Small intestine (tissue), 7 donors: ENCODE results near the gene OR9A4. TPM values are rescaled to one million over a fixed set of nuclear protein-coding genes. Genes with fewer than 3 reads are reported as not detected.
"Not testable (repeated sequence)": the region's sequence is repeated elsewhere in the genome, so short reads cannot be mapped to it uniquely, and the experiment has no call there.

Source experiments
- DNase-seq, 2 donors: peaks; one replicate each; pipeline versions ENCODE4 v3.0.0 to v3.0.0-alpha.2; 2013
- FAIRE-seq: peaks from 2 replicates; lab custom pipeline; 2012; peaks lifted over from hg19 to GRCh38; lab: Jason Lieb, UNC
- H3K27ac ChIP-seq, 3 donors: one replicate each; pipeline ENCODE4 v1.5.1; 2013; ENCODE audit warnings: low read length in 2 of 3, mild to moderate bottlenecking in 2 of 3, control low read depth in 1 of 3, inconsistent platforms in 1 of 3, low read depth in 1 of 3, moderate library complexity in 1 of 3
- H3K27me3 ChIP-seq, 3 donors: one replicate each; pipeline ENCODE4 v1.6.1; 2013; ENCODE audit warnings: low read length in 3 of 3, inconsistent platforms in 1 of 3; ENCODE audit not compliant: control insufficient read depth in 3 of 3, insufficient read depth in 3 of 3
- H3K36me3 ChIP-seq, 3 donors: one replicate each; pipeline ENCODE4 v1.6.1; 2013; ENCODE audit warnings: low read length in 3 of 3, inconsistent platforms in 1 of 3, low read depth in 1 of 3, mild to moderate bottlenecking in 1 of 3, moderate library complexity in 1 of 3; ENCODE audit not compliant: control insufficient read depth in 3 of 3, insufficient read depth in 2 of 3
- H3K4me1 ChIP-seq, 3 donors: one replicate each; pipeline ENCODE4 v1.6.1; 2013; ENCODE audit warnings: low read length in 2 of 3, inconsistent platforms in 1 of 3, low read depth in 1 of 3, mild to moderate bottlenecking in 1 of 3, moderate library complexity in 1 of 3; ENCODE audit not compliant: control insufficient read depth in 3 of 3, insufficient read depth in 2 of 3
- H3K4me3 ChIP-seq, 3 donors: one replicate each; pipeline ENCODE4 v1.5.1; 2013; ENCODE audit warnings: low read length in 3 of 3, control low read depth in 1 of 3, inconsistent platforms in 1 of 3, low read depth in 1 of 3, mild to moderate bottlenecking in 1 of 3, moderate library complexity in 1 of 3
- H3K9me3 ChIP-seq, 2 donors: one replicate each; pipeline ENCODE4 v1.6.1; 2013; ENCODE audit warnings: low read depth in 1 of 2, low read length in 1 of 2; ENCODE audit not compliant: control insufficient read depth in 2 of 2, insufficient read depth in 1 of 2
- WGBS, 3 donors: extraction: QIAGEN DNeasy Blood & Tissue Kit; methylation state at CpG; one replicate each; pipeline ENCODE4 v1.1.7; 2013; 5-methylcytosine and 5-hydroxymethylcytosine counted together
- polyA plus RNA-seq, 4 donors: library from polyadenylated mRNA; stranded (reverse) in 3 of 4; unstranded in 1 of 4; fragments of 200-250 nt in 3 of 4; fragments of 120-200 nt in 1 of 4; gene quantifications; one replicate each; pipeline versions ENCODE4 v1.2.1 to v1.2.3, GENCODE V29; 2013
- donor health status: healthy with polysubstance abuse.
- donor health status: control.
- donor health status: control.
- donor health status: Bipolar disorder and iron deficiency.
- donor health status: healthy.

The OR9A4 gene
- polyA plus RNA-seq, 4 donors = not detected

- Histone ChIP-seq H3K27me3 (no peaks in the 10 kb centered on the region), H3K36me3 (no peaks in the 10 kb centered on the region), H3K27ac (no peak overlapping the region), H3K4me3 (no peak overlapping the region), H3K4me1 (no peaks in the 10 kb centered on the region), H3K9me3 (no peaks in the 10 kb centered on the region)
- FAIRE-seq (no peak), DNase-seq (no peak)
- WGBS, 3 donors = 68 to 79% (median 75%) methylated on average over 5 of the region's 5 CpGs
Measured at GRCh38 chr7:141884539-141885225, 31.5 kb upstream of the OR9A4 start.

- 91 to 97% (median 93%) methylated on average over 1 of the region's 1 CpG for WGBS, 3 donors
- DNase-seq = no peak
- no peak for FAIRE-seq
- H3K4me3 ChIP-seq = no peak overlapping the region
- no peaks in the 10 kb centered on the region for H3K27me3 ChIP-seq
- H3K36me3 ChIP-seq = no peaks in the 10 kb centered on the region
- no peak overlapping the region for H3K27ac ChIP-seq
- H3K4me1 ChIP-seq = no peaks in the 10 kb centered on the region
- H3K9me3 ChIP-seq = no peaks in the 10 kb centered on the region
Measured at GRCh38 chr7:141889321-141889720, 26.9 kb upstream of the OR9A4 start.

DNA sequence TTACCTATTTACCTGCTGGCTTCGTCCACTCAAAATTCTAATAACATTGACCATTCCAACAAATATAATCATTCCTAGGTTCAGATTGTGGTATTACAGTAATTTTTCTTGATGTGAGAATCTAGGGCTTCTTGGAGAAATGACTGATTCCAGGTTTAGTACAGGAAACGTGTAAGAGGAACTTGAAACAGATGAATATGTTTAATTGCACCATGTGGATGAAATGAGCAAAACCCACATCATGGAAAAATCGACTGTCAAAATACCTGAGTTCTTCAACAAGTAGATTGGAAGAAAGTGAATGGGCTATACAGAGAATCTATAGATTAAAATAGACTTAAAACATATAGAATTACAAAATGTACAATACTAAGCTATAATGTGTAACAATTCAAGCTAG lies 24.9 kb upstream of the OR9A4 start:
- no peak overlapping the region for H3K4me3 ChIP-seq
- DNase-seq (no peak), FAIRE-seq (no peak)
- H3K27ac ChIP-seq = no peak overlapping the region
- no peaks in the 10 kb centered on the region for H3K9me3 ChIP-seq
- no peaks in the 10 kb centered on the region for H3K36me3 ChIP-seq
- WGBS, 3 donors = 72 to 86% (median 77%) methylated on average over 3 of the region's 3 CpGs
- H3K27me3 ChIP-seq = no peaks in the 10 kb centered on the region
- no peaks in the 10 kb centered on the region for H3K4me1 ChIP-seq

- 87 to 100% methylated on average over 2 to 3 of the region's 3 CpGs; no CpG with 5 or more reads in 1 of the 3 donors for WGBS, 3 donors
- not testable (repeated sequence) for FAIRE-seq, H3K36me3 ChIP-seq, H3K4me3 ChIP-seq, H3K9me3 ChIP-seq, H3K27me3 ChIP-seq, DNase-seq, H3K27ac ChIP-seq, H3K4me1 ChIP-seq
Measured at GRCh38 chr7:141899366-141899765, 16.8 kb upstream of the OR9A4 start.

- no peaks in the 10 kb centered on the region for H3K36me3 ChIP-seq
- 78 to 85% (median 82%) methylated on average over 4 of the region's 4 CpGs for WGBS, 3 donors
- H3K4me3 ChIP-seq = no peak overlapping the region
- FAIRE-seq = no peak
- H3K27ac ChIP-seq = no peak overlapping the region
- no peaks in the 10 kb centered on the region for H3K4me1 ChIP-seq
- no peak for DNase-seq
- no peaks in the 10 kb centered on the region for H3K9me3 ChIP-seq
- H3K27me3 ChIP-seq = no peaks in the 10 kb centered on the region
Measured at GRCh38 chr7:141906285-141906684, 9.9 kb upstream of the OR9A4 start.

DNA sequence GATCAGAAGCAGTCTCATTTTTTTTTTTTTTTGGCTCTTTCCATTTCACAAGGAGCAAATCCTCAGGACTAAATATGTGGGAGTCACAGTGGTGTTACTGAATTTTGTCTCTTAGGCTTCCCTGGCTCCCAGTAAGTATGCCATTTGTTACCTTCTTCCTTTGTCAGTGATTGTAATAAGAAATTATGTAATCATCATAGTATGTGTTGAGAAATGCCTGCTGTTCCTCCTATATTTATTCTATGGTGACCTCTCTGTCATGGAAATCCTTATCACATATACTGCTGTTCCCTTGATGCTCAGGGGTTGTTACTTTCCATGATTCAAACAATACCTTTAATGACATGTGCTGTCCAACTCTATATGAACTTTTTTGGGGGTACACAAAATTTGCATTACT lies 4.8 kb upstream of the OR9A4 start:
- Histone ChIP-seq H3K4me3 (no peak overlapping the region), H3K9me3 (no peaks in the 10 kb centered on the region), H3K27ac (no peak overlapping the region), H3K36me3 (no peaks in the 10 kb centered on the region), H3K27me3 (no peaks in the 10 kb centered on the region), H3K4me1 (peaks cover 0 to 3% (median 0%) of the 10 kb centered on the region in 3 donors)
- DNase-seq (no peak), FAIRE-seq (no peak)

DNA sequence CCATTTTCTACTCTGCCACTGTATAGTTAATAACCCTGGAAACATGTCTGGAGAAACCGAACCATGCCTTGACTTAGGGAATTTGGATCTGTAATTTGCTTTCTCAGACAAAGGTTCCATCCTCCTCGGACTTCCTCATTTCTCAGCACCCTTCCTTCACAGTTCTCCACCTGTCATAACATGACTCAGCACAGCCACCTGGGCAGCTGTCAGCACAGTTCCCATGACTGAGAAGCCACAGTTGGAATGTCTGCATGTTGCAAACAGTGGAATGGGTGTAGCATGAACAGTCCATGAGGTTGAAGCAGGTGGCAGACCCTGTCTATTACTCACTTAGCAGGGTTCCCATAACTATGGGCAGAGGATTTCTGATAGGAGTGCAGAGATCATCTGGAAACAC lies 634 bp upstream of the OR9A4 start:
- Histone ChIP-seq H3K36me3 (no peaks in the 10 kb centered on the region), H3K27ac (no peak overlapping the region), H3K27me3 (no peaks in the 10 kb centered on the region), H3K9me3 (no peaks in the 10 kb centered on the region), H3K4me1 (peaks cover 0 to 3% (median 0%) of the 10 kb centered on the region in 3 donors), H3K4me3 (no peak overlapping the region)
- DNase-seq = peak; percentile 78 to 91
- FAIRE-seq = no peak
- WGBS, 3 donors = 9 to 41% (median 15%) methylated on average over 2 of the region's 2 CpGs

- H3K27ac ChIP-seq = no peak overlapping the region
- H3K4me3 ChIP-seq = no peak overlapping the region
- DNase-seq (no peak), FAIRE-seq (no peak)
- no peaks in the 10 kb centered on the region for H3K27me3 ChIP-seq
- peaks cover 0 to 3% (median 0%) of the 10 kb centered on the region in 3 donors for H3K4me1 ChIP-seq
- no peaks in the 10 kb centered on the region for H3K9me3 ChIP-seq
- 84 to 89% (median 85%) methylated on average over 1 of the region's 1 CpG for WGBS, 3 donors
- no peaks in the 10 kb centered on the region for H3K36me3 ChIP-seq
Measured at GRCh38 chr7:141920281-141920680, 4.1 kb downstream of the OR9A4 start.
